GM12878 (cell line): ENCODE data around the gene RCC1. TPM values are rescaled to one million over a fixed set of nuclear protein-coding genes. Genes with fewer than 3 reads are reported as not detected.

ENCODE experiments used
- ATAC-seq: fragments of 200-7000 bp; cut with Tn5 transposase; 3 replicates; pipeline ENCODE4 v1.9.1; 2020; ENCODE audit warnings: mild to moderate bottlenecking, moderate library complexity
- BruUV-seq: library from RNA; stranded (reverse); fragments of 400-500 nt; replicated peaks from 2 replicates; lab custom pipeline; 2021; lab: Mats Ljungman, UMichigan
- CTCF ChIA-PET: fragments of 300-600 bp; sonication (Branson Sonifier 250); formaldehyde crosslinking; extraction: SDS; loops from one replicate; lab custom pipeline; 2021; ENCODE audit warnings: inconsistent platforms; lab: Yijun Ruan, JAX
- POLR2A ChIA-PET: fragments of 350-600 bp; formaldehyde crosslinking; extraction: SDS; loops from one replicate; lab custom pipeline; 2021; ENCODE audit warnings: inconsistent platforms; lab: Charles Lee
- RAD21 ChIA-PET: fragments of 300-600 bp; sonication (Branson Sonifier 250); formaldehyde crosslinking; loops from one replicate; lab custom pipeline; 2023; ENCODE audit warnings: antibody characterized with exemption; ENCODE audit not compliant: unreplicated experiment; lab: Charles Lee
- SMC1A ChIA-PET: fragments of 300-600 bp; sonication (Branson Sonifier 250); formaldehyde crosslinking; loops from one replicate; lab custom pipeline; 2023; ENCODE audit not compliant: unreplicated experiment, uncharacterized antibody; lab: Charles Lee
- DNase-seq: peaks from one replicate; pipeline ENCODE4 v3.0.0-alpha.2; 2011; ENCODE audit warnings: low read depth, low spot score
- FAIRE-seq: peaks from 3 replicates; lab custom pipeline; 2011; peaks lifted over from hg19 to GRCh38; lab: Jason Lieb, UNC
- H2AFZ ChIP-seq: 2 replicates; pipeline ENCODE4 v1.6.0; 2011; ENCODE audit warnings: low read depth, low read length, control low read depth; ENCODE audit not compliant: control insufficient read depth
- H3K27ac ChIP-seq: 2 replicates; pipeline ENCODE4 v1.5.1; 2011; ENCODE audit warnings: control low read depth; ENCODE audit not compliant: control insufficient read depth, insufficient read depth
- H3K27me3 ChIP-seq, 2 experiments: replicated peaks in 1 of 2; 2 replicates each; pipeline versions ENCODE4 v1.6.0 to v1.6.1; 2011; ENCODE audit warnings: low read length in 1 of 2; ENCODE audit not compliant: control insufficient read depth in 2 of 2, insufficient read depth in 2 of 2
- H3K36me3 ChIP-seq, 2 experiments: 2 replicates each; pipeline ENCODE4 v1.5.1; 2011; ENCODE audit warnings: low read length in 1 of 2; ENCODE audit not compliant: control insufficient read depth in 2 of 2, insufficient read depth in 2 of 2
- H3K4me1 ChIP-seq: 2 replicates; pipeline ENCODE4 v1.6.1; 2011; ENCODE audit warnings: mild to moderate bottlenecking, low read length, moderate library complexity, mixed read lengths; ENCODE audit not compliant: control insufficient read depth, insufficient read depth
- H3K4me2 ChIP-seq: 2 replicates; pipeline ENCODE4 v1.6.0; 2011; ENCODE audit warnings: control low read depth; ENCODE audit not compliant: control insufficient read depth, insufficient read depth
- H3K4me3 ChIP-seq: fragments of 200-600 bp; sonication (generic); 2 replicates; pipeline ENCODE4 v1.5.1; 2016
- H3K79me2 ChIP-seq: 2 replicates; pipeline ENCODE4 v1.6.0; 2011; ENCODE audit warnings: low read length; ENCODE audit not compliant: control insufficient read depth, insufficient read depth
- H3K9ac ChIP-seq: 2 replicates; pipeline ENCODE4 v1.8.0; 2011; ENCODE audit warnings: low read length, control low read depth, mixed read lengths; ENCODE audit not compliant: control insufficient read depth, insufficient read depth
- H3K9me3 ChIP-seq: replicated peaks from 3 replicates; pipeline ENCODE4 v1.5.1; 2011; ENCODE audit warnings: mild to moderate bottlenecking, low read length; ENCODE audit not compliant: control insufficient read depth, insufficient read depth
- H4K20me1 ChIP-seq: 2 replicates; pipeline ENCODE4 v1.6.0; 2011; ENCODE audit not compliant: control insufficient read depth, insufficient read depth
- BMI1 ChIP-seq: fragments of 450-650 bp; IDR thresholded peaks from 2 replicates; pipeline ENCODE4 v1.6.1; 2016; ENCODE audit warnings: mild to moderate bottlenecking, moderate library complexity, borderline replicate concordance
- CEBPB ChIP-seq, 2 experiments: fragments of 150-350 bp in 1 of 2; IDR thresholded peaks; 2 replicates each; pipeline ENCODE4 v1.6.1; 2012 to 2014; ENCODE audit warnings: low read depth in 2 of 2, low read length in 2 of 2, borderline replicate concordance in 1 of 2, inconsistent platforms in 1 of 2
- EZH2 ChIP-seq: IDR thresholded peaks from 2 replicates; pipeline ENCODE4 v1.6.1; 2012; ENCODE audit warnings: low read depth, mild to moderate bottlenecking, control low read depth, inconsistent platforms, low read length, borderline replicate concordance; ENCODE audit not compliant: control insufficient read depth
- GABPA ChIP-seq: IDR thresholded peaks from 2 replicates; pipeline ENCODE4 v1.6.1; 2014; ENCODE audit warnings: antibody characterized with exemption, low read depth, mild to moderate bottlenecking, inconsistent platforms
- KDM1A ChIP-seq: fragments of 200-600 bp; sonication (generic); IDR thresholded peaks from 2 replicates; pipeline ENCODE4 v1.6.1; 2016; ENCODE audit warnings: borderline replicate concordance
- LARP7 ChIP-seq: fragments of 450-650 bp; IDR thresholded peaks from 2 replicates; pipeline ENCODE4 v1.6.1; 2017; ENCODE audit warnings: mild to moderate bottlenecking
- MEF2A ChIP-seq: IDR thresholded peaks from 2 replicates; pipeline ENCODE4 v1.6.1; 2011; ENCODE audit warnings: low read depth, mild to moderate bottlenecking, low read length, moderate library complexity; ENCODE audit not compliant: insufficient read depth
- MTA2 ChIP-seq: fragments of 450-650 bp; IDR thresholded peaks from 2 replicates; pipeline ENCODE4 v1.6.1; 2016; ENCODE audit warnings: low read depth, mild to moderate bottlenecking, moderate library complexity
- NFYA ChIP-seq: IDR thresholded peaks from 2 replicates; pipeline ENCODE4 v1.6.1; 2011; ENCODE audit warnings: low read depth, mild to moderate bottlenecking, low read length, improper control_type of control experiment, borderline replicate concordance
- NR2C1 ChIP-seq: fragments of 450-650 bp; IDR thresholded peaks from 2 replicates; pipeline ENCODE4 v1.6.1; 2017; ENCODE audit warnings: antibody characterized with exemption, mild to moderate bottlenecking, moderate library complexity
- NRF1 ChIP-seq: conservative IDR thresholded peaks from 2 replicates; pipeline ENCODE4 v1.6.1; 2011; ENCODE audit warnings: mild to moderate bottlenecking, low read depth, low read length, improper control_type of control experiment
- PRDM15 ChIP-seq: fragments of 450-650 bp; formaldehyde crosslinking; IDR thresholded peaks from 2 replicates; pipeline ENCODE4 v1.4.0; 2020; ENCODE audit warnings: mild to moderate bottlenecking, moderate library complexity
- RAD51 ChIP-seq: fragments of 450-650 bp; IDR thresholded peaks from 2 replicates; pipeline ENCODE4 v1.6.1; 2016; ENCODE audit warnings: moderate library complexity, mild to moderate bottlenecking, inconsistent platforms
- RB1 ChIP-seq: fragments of 450-650 bp; formaldehyde crosslinking; IDR thresholded peaks from 2 replicates; pipeline ENCODE4 v1.6.1; 2017; ENCODE audit warnings: mild to moderate bottlenecking, borderline replicate concordance
- SIN3A ChIP-seq: IDR thresholded peaks from 2 replicates; pipeline ENCODE4 v1.6.1; 2012; ENCODE audit warnings: low read depth, low read length, improper control_type of control experiment
- TAF1 ChIP-seq: IDR thresholded peaks from 2 replicates; pipeline ENCODE4 v1.6.1; 2011; ENCODE audit warnings: mild to moderate bottlenecking, low read depth, low read length, borderline replicate concordance
- ZZZ3 ChIP-seq: IDR thresholded peaks from 2 replicates; pipeline ENCODE4 v1.6.1; 2011; ENCODE audit warnings: low read depth; ENCODE audit not compliant: control insufficient read depth, insufficient read length
- WGBS: methylation state at CpG from one replicate; pipeline ENCODE4 v1.1.6; 2016; ENCODE audit warnings: low lambda C conversion rate; ENCODE audit not compliant: insufficient replicate concordance, insufficient coverage; ENCODE audit errors: missing lambda C conversion rate; 5-methylcytosine and 5-hydroxymethylcytosine counted together
- in situ Hi-C: fragments of 300-500 bp; cut with MboI; formaldehyde crosslinking; loops from 9 replicates; pipeline ENCODE4 v1.14.3; 2018; ENCODE audit warnings: mixed read lengths
- intact Hi-C: fragments of 100-400 bp; cut with micrococcal nuclease; formaldehyde crosslinking; loops from one replicate; pipeline ENCODE4 v1.14.2; 2022; ENCODE audit not compliant: unreplicated experiment
- polyA plus RNA-seq, 11 experiments: library from polyadenylated mRNA; depleted of rRNA in 4 of 11; unstranded in 6 of 11; stranded (reverse) in 5 of 11; fragments of >200 nt; fragmentation: Nextera tagmentation in 4 of 11; fragmentation: Illumina TruSeq in 1 of 11; extraction: Ambion mirVana in 4 of 11; extraction: Trizol in 1 of 11; gene quantifications; 1 replicate in 1 of 11; 2 replicates in 10 of 11; pipeline versions ENCODE4 v1.2.1 to v1.2.3, GENCODE V29; 2011 to 2016; ENCODE audit warnings: inconsistent platforms in 2 of 11, missing spikeins in 2 of 11, low read depth in 1 of 11
- total RNA-seq, 4 experiments: library from RNA; depleted of rRNA in 3 of 4; stranded (reverse); fragments of >200 nt in 3 of 4; fragmentation: Illumina TruSeq in 1 of 4; extraction: Trizol in 1 of 4; gene quantifications; 2 replicates each; pipeline versions ENCODE4 v1.2.1 to v1.2.3, GENCODE V29; 2013 to 2021

Gene RCC1
- total and polyA plus RNA-seq, 10 of the 15 experiments (the other 5 are each of a cell fraction or from before 2014, with no cell fraction given) = 8.3 to 99.4 (median 74.6) TPM

GRCh38 chr1:28566931-28567330, 61.1 kb downstream of the RCC1 start:
- no peaks in the 10 kb centered on the region for H3K4me1 ChIP-seq
- WGBS = 100% methylated on average over 2 of the region's 2 CpGs
- H3K36me3 ChIP-seq = peaks cover 9 to 22% of the 10 kb centered on the region in 2 experiments; a peak in 3 of 4 replicates
- FAIRE-seq (no peak), ATAC-seq (no peak)
- ChIA-PET CTCF (interaction anchor here (1.3 kb wide), 1 partner anchor 13 kb away, joined by 4 read pairs; no protein-coding TSS in a partner anchor), SMC1A (interaction anchor here (0.7 kb wide), 1 partner anchor 20 kb away, joined by 3 read pairs; no protein-coding TSS in a partner anchor), POLR2A (interaction anchor here (0.6 to 1.2 kb wide), 5 partner anchors 9 to 237 kb away, joined by 3 to 7 read pairs (median 4); no protein-coding TSS in a partner anchor)
- no peak overlapping the region for H3K4me2 ChIP-seq
- no peaks in the 10 kb centered on the region for H4K20me1 ChIP-seq
- no peaks in the 10 kb centered on the region for H3K9me3 ChIP-seq
- in situ Hi-C loops = no loop called here
- no peaks in the 10 kb centered on the region for H3K27me3 ChIP-seq
- no peaks in the 10 kb centered on the region for H3K79me2 ChIP-seq
- H3K9ac ChIP-seq = no peak overlapping the region
- no peak overlapping the region for H3K27ac ChIP-seq
- TF ChIP-seq EZH2 = no peak
- TF ChIP-seq KDM1A = no peak
- no peak for TF ChIP-seq GABPA
- no peak for TF ChIP-seq MTA2
- TF ChIP-seq NFYA = no peak
- TF ChIP-seq RB1 = no peak
- no peak for TF ChIP-seq SIN3A
- TF ChIP-seq MEF2A = no peak
- no peak for TF ChIP-seq LARP7
- TF ChIP-seq, all 136 proteins: peak for 0
- Histone ChIP-seq H2AFZ (no peak overlapping the region), H3K4me3 (no peak overlapping the region)
- intact Hi-C loops = no loop called here
- no TSS peak for BruUV-seq
- RAD21 ChIA-PET = no interaction called here
- no peak for DNase-seq

GRCh38 chr1:28571911-28572310, 66.1 kb downstream of the RCC1 start:
- Histone ChIP-seq H3K27me3 (no peaks in the 10 kb centered on the region), H4K20me1 (no peaks in the 10 kb centered on the region), H3K4me2 (no peak overlapping the region), H3K4me1 (no peaks in the 10 kb centered on the region), H3K4me3 (no peak overlapping the region), H3K9ac (no peak overlapping the region), H2AFZ (no peak overlapping the region), H3K36me3 (peaks cover 9 to 13% of the 10 kb centered on the region in 2 experiments; a peak in 3 of 4 replicates), H3K79me2 (no peaks in the 10 kb centered on the region), H3K27ac (no peak overlapping the region), H3K9me3 (no peaks in the 10 kb centered on the region)
- ATAC-seq = no peak
- ChIA-PET RAD21 (no interaction called here), CTCF (no interaction called here), SMC1A (interaction anchor here (1.0 kb wide), 1 partner anchor 11 kb away, joined by 3 read pairs; no protein-coding TSS in a partner anchor), POLR2A (no interaction called here)
- no peak for DNase-seq
- BruUV-seq = no TSS peak
- no peak for FAIRE-seq
- in situ Hi-C loops (no loop called here), intact Hi-C loops (no loop called here)
- 76% methylated on average over 4 of the region's 4 CpGs for WGBS
- TF ChIP-seq RAD51 = no peak
- no peak for TF ChIP-seq TAF1
- TF ChIP-seq NR2C1 = no peak
- TF ChIP-seq PRDM15 (CRISPR knock-in tag) = no peak
- no peak for TF ChIP-seq CEBPB (IDR thresholded peaks at IDR 0.05; ENCODE audit: borderline replicate concordance in 1 of 2, low read depth in 2 of 2, low read length in 2 of 2)
- TF ChIP-seq ZZZ3 = no peak
- no peak for TF ChIP-seq NRF1
- TF ChIP-seq BMI1 = no peak
